GM18519 (cell line): ENCODE data around the gene MYLK3.
"Not testable (repeated sequence)": the region's sequence is repeated elsewhere in the genome, so short reads cannot be mapped to it uniquely, and the experiment has no call there.

ENCODE experiments used
- ATAC-seq: cut with Tn5 transposase; IDR thresholded peaks from one replicate; pipeline ENCODE4 v1.9.1; 2021; ENCODE audit warnings: mild to moderate bottlenecking, moderate library complexity; ENCODE audit not compliant: unreplicated experiment, low FRiP score

Gene MYLK3

GRCh38 chr16:46693598-46693997 is 54.5 kb downstream of the MYLK3 start:
- no peak for ATAC-seq

DNA sequence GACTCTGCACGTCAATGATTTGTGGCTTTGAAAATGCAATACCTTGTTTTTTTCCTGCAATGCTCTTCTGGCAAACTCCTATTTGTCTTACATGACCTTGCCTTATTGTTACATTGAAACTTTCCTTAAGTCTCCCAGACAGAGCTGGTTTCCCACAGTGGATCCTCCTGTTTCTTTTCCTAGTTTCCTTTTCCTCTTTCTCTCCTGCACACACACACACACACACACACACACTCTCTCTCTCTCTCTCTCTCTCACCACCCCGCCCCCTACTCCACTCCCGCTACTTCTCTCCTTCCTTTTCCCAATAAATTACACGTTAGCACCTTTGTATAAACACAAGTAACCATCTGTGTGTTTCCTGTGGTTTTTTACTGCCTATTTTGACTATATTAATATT is 56.4 kb downstream of the MYLK3 start:
- ATAC-seq: no peak

- no peak for ATAC-seq
These were observed 57.6 kb downstream of the MYLK3 start for GRCh38 chr16:46690281-46691178.

- ATAC-seq: peak; percentile 47
These were observed 58.5 kb downstream of the MYLK3 start, which contains the start of gene ORC6 for GRCh38 chr16:46689365-46690280. Gene ORC6 (plus strand): TSS chr16:46689659. CDS start chr16:46689706, 47 bp downstream.

DNA sequence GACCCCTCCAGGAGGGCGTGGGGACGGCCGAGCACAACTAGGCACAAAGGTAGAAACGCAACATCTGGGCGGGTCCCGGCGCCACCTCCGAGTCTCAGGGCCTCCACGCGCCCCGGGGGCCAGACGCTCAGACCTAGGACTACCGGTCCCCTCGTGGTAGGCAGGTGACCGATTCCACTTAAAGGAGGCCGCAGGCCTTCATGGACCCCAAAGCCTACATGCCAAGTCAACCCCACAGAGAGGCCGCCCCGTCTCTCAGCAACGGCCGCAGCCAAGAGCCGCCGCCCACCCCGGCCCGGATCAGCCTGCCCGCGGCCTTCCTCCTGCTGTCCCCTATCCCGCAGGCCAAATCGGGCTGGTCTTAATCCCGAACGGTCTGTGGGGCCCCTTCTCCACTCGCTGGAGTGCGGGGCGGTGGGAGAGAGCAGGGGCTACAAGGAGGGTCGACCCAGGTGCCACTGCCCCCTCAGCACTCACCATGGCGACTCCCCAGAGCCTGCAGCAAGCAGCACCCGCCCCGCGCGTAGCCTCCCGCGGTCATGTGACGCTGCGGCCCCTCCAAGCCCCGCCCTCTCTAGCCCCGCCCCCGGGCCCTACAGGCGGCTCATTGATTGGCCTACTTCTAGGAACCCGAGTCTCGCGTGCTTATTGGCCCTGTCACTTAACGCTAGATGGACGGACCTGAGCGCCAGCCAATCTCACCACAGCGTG is 59.3 kb downstream of the MYLK3 start, which contains the start of gene VPS35:
VPS35 (minus strand) TSS at position 525 of the 711 bp plus-strand sequence; CDS start at position 480, 45 bp downstream.
- peak; percentile 57 for ATAC-seq

- no peak for ATAC-seq
These were observed 60.0 kb downstream of the MYLK3 start for GRCh38 chr16:46688101-46688653.

DNA sequence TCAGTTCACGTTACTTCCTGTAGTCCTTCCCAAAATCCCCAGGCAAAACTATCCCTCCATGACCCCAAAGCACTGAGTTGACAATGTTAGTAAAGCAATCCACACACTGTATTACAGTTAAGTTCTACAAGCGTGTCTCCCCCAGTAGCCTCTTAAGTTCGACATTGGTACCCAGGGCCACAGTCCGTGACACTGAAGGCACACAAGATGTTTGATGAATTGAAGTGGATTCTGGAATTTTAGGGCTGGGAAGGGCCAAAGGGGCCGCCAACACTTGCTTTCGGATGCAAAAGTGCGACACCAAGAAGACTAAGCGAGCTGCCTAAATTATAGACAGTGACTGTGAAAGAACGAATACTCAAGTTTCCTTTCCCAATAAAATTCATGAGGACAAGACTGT is 60.7 kb downstream of the MYLK3 start:
- ATAC-seq: no peak

DNA sequence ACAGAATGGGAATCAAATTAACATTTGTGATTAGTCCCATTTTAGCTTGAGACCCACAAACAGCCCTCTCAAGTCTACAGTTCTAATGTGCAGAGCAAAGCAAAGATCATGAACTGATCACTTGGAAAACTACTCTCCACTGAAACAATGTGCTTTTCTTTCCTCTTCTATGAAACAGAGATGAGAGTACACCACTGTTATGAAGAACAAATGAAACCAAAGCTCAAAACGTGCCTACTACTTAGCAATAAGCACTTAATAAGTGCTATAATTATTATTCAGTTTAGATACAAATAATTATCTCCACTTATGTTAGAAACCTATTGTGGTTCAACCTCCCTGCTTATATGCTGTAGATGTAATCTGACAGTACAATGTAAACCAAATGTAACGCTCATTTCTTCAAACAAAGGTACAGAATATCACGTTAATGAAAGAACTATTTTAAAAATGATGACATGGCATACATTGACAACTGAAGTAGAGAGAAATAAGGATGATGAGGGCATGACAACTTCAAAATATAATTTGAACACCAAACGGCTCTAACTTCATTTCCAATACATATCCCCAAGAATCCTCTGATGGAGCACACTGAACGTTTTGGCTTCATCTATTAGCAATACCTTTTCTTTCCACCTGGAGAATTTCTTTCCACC is 61.2 kb downstream of the MYLK3 start:
- ATAC-seq: no peak

DNA sequence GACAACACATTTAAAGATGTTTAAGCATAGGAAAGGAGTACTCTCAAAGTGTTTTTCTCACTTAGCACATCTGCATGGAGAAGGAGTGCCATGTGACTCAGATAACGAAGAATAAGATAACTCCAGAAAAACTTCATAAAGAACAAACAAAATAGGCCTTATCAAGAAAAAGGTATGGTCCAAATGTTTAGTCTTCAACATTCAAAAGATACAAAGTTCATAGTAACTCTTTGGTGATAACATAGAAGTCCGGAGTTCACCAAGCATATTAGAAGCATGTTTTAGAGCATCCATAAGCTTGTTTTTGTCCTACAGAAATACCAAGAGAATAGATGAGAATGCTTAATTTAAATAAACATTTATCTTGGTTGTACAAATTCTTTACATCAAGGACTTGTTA is 66.3 kb downstream of the MYLK3 start:
- ATAC-seq: not testable (repeated sequence)

GRCh38 chr16:46677943-46678342 is 70.2 kb downstream of the MYLK3 start:
- ATAC-seq: not testable (repeated sequence)

DNA sequence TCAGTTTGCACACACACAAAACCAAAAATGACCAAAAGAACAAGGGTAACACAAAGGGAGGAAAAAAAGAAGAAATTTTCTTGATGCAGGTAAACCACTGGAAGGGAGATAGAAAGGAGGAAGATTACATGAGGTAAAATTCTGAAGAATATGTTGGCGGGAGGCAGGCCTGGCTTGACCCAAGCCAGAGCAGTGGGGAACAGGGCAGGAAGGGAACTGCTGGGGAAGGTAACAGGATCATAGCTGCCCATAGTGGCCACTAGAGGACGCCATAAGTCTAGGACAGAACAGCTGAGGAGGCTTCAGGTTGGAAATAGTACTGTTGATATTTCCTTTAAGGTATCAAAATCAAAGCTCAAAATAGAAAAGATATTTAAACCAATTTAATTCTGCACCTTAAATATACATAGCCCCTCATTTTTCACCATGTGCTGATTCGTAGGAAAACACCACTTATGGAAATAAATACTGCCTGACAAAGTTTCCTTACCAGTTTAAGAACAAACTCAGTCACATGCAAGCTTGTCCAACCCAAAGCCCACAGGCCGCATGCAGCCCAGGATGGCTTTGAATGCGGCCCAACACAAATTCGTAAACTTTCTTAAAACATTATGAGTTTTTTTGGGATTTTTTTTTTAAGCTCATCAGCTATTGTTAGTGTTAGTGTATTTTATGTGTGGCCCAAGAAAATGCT is 74.7 kb downstream of the MYLK3 start:
- ATAC-seq: peak; percentile 61

DNA sequence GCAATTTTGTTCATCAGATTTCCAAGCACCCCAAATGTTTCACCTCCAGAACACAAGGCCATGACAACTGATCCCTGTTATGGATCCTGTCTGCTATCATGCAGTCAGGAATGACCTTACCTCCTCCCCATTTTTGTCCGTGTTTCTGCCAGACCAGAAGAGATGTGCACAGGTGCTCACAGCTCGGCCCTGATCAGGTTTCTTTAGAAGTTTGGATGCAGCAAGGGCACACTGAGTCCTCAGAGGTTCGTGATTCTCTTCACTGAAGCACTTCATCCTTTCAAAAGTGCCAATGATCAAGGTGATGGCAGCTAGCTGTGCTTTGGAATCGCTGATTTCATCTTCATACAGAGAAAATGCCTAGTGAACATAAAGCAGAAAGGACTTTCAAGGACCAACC is 86.0 kb downstream of the MYLK3 start:
- no peak for ATAC-seq

- peak; percentile 71 for ATAC-seq
These were observed 89.2 kb downstream of the MYLK3 start for GRCh38 chr16:46658925-46659324.
